ENCODE data around the gene CAMTA1.

CAMTA1 gene

GRCh38 chr1:7187112-7187493 is 401.8 kb downstream of the CAMTA1 start:
- no peak for DNase-seq (ENCODE audit: low read depth, low spot score)

- DNase-seq (ENCODE audit: low read depth, low spot score) = no peak
These were observed 405.0 kb downstream of the CAMTA1 start for GRCh38 chr1:7190261-7190660.

GRCh38 chr1:7192453-7192852 is 407.2 kb downstream of the CAMTA1 start:
- no peak for DNase-seq (ENCODE audit: low read depth, low spot score)

GRCh38 chr1:7196036-7196911 is 411.0 kb downstream of the CAMTA1 start:
- DNase-seq (ENCODE audit: low read depth, low spot score) = no peak

DNA sequence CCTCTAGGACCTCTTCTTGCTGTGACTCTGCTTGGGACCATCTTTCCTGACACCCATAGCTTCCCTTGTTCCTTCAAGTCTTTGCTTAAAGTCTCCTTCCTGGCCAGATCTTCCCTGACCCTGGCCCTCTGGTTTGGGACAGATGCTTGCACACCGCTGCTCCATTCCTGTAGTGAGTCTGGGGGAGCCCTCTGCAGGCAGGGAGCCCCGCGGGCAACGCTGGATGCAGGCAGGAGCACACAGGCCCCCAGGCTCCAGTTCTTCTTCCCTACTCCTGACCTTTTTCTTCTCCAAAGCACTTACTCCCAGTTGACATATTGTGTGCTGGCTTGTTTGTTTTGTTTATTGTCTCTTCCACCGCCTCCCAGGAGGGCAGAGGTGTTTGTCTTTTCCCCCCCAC is 413.4 kb downstream of the CAMTA1 start:
- DNase-seq (ENCODE audit: low read depth, low spot score) = peak; percentile 44

GRCh38 chr1:7199077-7199779 is 414.0 kb downstream of the CAMTA1 start:
- peak; percentile 45 for DNase-seq (ENCODE audit: low read depth, low spot score)

DNA sequence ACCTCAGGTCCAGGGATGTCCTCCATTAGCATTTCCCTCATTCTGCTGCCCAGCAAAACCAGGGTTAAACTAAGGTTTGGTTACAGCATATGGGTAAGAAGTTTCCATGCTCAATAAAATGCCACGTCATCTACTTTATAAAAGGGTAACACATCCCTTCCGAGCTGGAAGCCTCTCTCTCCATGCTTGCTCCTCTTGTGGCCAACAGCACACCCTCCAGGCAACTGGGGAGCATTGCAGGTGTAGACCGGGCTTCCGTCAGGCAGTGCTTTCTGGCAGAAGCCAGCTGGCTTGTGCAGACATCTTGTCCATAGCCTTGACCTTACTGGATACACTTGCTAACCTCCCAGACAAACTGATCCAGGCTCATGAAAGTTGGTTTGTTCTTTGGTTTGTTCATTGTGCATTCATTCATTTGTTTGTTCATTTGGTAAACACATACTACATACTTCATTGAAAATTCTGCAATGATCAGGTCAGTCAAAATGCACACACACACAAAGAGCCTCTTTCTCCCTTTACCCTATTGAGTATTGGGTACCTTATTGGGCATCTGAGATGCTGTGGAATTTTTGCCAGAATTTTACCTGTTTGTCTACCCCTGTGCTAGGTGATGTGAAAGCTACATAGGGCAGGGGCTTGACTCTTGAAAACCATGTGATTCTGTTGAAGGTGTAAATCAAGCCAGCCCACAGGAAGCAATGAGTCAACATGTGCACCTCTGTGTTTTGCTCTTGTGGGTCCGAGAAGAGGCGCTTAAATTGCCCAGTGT is 422.8 kb downstream of the CAMTA1 start:
- peak; percentile 82 for DNase-seq (ENCODE audit: low read depth, low spot score)

GRCh38 chr1:7208647-7209180 is 423.5 kb downstream of the CAMTA1 start:
- DNase-seq (ENCODE audit: low read depth, low spot score) = no peak

DNA sequence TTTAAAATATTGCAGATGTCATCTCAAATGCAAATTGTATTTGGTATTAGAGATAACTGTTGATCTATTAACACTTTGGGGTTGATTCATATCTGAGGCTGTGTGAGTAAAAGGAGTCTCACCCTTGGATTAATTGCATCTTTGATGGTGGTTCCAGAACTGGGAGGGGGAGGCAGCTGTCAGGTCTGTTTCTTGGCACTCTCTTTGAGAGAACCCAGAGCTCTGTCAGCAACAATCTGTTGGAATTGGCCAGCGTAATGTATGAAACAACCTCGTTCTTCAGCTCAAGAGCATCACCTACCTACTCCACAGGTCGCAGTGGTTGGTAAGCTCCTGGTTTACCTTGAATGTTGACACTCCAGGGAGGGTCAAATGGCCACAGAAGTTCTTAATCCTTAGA is 424.1 kb downstream of the CAMTA1 start:
- DNase-seq (ENCODE audit: low read depth, low spot score) = no peak

- peak; percentile 81 for DNase-seq (ENCODE audit: low read depth, low spot score)
These were observed 433.1 kb downstream of the CAMTA1 start for GRCh38 chr1:7218210-7218832.

- no peak for DNase-seq (ENCODE audit: low read depth, low spot score)
These were observed 433.8 kb downstream of the CAMTA1 start for GRCh38 chr1:7219031-7219430.

DNA sequence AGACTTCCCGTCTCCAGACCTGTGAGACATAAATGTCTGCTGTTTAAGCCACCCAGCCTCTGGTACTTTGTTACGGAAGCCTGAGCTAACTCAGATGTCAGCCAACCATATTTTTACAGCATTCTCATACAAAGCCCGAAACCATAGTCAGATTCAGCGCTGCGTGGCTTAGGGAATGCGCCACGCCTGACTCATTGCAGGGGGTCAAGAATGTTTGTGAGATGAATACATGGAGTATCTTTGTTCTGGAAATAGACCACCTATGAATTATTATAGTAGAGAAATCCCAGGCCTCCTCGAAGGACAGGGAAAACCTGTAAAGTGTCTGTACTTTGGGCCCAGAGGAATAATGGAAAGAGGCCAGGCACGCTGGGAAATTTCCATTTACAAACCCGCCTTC is 434.8 kb downstream of the CAMTA1 start:
- no peak for DNase-seq (ENCODE audit: low read depth, low spot score)

- no peak for DNase-seq (ENCODE audit: low read depth, low spot score)
These were observed 435.5 kb downstream of the CAMTA1 start for GRCh38 chr1:7220712-7221252.

DNA sequence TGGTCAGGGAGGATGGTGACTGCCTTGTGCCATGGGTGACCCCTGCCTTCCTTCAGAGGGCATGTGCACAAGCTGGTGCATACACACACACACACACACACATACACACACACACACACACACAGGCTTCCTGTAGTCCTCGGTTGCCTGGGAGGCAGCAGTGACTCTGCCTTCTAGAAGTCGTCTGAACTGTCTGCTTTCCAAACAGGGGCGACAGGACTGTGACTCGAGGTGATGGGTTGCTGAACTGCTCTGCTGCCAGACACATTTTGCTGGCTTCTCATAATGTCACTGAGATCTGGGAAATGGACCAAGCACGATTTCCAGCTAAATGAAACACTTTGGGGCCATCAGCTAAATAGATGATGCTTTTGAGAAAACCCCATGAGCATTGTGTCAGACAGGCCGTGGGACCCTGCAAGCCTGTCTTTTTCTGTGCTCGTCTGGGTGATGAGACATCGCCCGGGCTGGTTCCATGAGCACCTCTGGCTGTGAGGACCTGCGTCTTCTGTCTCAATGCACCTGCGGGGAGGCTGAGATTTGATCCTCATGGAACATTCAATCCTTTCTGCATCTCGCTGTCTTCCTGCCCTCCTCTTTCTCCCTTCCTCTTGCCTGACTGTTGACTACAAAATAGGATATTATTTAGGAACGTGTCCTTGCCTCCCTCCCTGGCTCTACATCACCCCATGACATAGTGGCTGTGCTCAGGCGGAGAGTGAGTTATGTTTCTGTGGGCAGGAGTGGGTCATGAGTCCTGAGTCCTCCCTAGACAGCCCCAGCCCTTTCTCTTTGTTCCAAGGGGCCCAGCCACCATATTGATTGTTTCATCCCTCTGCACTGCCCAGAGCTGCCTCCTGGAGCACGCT is 436.8 kb downstream of the CAMTA1 start:
- DNase-seq (ENCODE audit: low read depth, low spot score) = no peak

- no peak for DNase-seq (ENCODE audit: low read depth, low spot score)
These were observed 437.4 kb downstream of the CAMTA1 start for GRCh38 chr1:7222695-7223015.

- DNase-seq (ENCODE audit: low read depth, low spot score) = no peak
These were observed 438.3 kb downstream of the CAMTA1 start for GRCh38 chr1:7223334-7224080.

DNA sequence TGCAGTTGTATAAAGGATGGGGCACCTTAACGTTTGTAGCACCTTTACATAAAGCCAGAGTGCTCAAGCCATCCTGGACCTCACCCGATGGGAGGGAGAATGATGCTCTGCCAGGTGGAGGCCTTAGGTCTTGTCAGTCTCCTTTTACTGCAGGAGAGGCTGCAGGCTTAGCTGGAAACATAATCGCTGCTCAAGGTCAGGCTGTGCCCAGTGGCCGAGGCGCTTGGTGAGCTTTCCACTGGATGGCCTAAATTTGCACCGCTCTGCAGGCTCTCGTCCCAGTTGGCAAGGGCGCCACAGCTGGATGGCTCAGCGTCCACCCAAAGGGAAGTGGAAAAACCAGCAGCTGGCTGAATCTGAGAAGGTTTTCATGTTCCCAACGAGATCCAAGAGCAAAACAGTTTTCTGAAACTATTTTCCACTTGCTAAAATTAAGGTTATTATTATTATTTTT is 438.9 kb downstream of the CAMTA1 start:
- DNase-seq (ENCODE audit: low read depth, low spot score) = no peak

DNA sequence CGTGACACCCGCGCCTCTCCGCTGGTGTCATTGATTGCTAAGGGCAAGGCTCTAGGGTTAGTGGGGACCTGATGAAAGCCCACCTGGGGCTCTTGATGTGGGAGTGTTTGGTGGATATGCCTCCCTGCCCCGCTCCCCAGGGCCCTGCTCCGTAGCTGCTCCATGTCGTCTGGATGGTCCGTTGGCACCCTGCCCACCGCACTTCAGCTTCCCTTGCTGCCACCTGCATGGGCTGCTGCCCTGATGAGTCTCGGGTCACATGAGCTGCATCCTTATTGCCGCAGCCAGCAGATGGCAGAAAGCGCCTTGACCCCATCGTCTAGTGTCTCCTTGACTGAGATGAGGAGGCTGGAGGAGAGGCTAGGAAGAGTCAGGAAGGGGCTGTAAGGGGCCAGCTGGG is 439.4 kb downstream of the CAMTA1 start:
- DNase-seq (ENCODE audit: low read depth, low spot score) = peak; percentile 57

DNA sequence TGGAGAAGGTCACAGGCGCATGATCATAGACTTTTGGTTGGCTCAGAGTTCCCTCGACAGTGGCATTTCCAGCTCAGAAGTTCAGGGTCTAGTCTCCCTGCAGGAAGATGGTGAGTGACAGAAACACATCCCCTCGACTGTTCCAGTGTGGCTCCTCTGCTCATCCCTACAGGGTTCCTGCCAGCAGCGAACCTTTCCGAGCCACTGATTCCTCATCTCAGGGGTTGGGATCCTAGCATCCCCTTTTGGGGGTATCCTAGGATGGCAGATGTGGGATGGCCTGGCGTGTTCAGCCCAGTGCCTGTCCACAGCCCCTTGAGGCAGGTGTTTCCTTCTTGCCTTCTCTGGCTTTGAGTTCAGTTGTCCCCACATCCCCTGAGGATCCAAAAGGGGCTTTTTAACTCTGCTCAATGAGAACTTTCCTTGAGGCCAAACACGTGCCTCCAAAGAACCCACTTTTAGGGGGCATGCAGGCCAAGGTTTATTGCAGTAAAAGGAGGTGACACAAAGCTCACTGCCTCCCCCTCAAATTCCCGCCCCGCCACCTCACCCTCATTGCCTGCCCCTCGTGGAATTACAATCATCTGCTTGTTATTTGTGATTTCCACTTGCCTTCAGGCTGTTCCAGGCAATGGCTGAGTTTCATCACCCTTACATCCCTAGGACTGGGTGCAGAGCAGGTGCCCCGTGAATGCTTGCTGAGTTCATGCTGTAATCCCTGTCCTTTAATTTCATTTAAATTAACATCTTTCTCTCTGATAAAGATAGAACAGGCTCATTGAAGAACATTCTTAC is 440.7 kb downstream of the CAMTA1 start:
- DNase-seq (ENCODE audit: low read depth, low spot score) = no peak
